Mesendoderm (in vitro differentiated cells): Measurements from ENCODE around the gene CDCP2.

ENCODE experiments used
- DNase-seq: peaks from one replicate; pipeline ENCODE4 v3.0.0; 2013
- H2AK5ac ChIP-seq: 2 replicates; pipeline ENCODE4 v1.6.1; 2013; ENCODE audit warnings: low read length, inconsistent platforms
- H2BK120ac ChIP-seq: 2 replicates; pipeline ENCODE4 v1.6.1; 2013; ENCODE audit warnings: low read depth, mild to moderate bottlenecking, low read length, moderate library complexity, mixed read lengths
- H2BK15ac ChIP-seq: replicated peaks from 2 replicates; pipeline ENCODE4 v1.6.1; 2013; ENCODE audit warnings: low read depth, mild to moderate bottlenecking, moderate library complexity
- H2BK5ac ChIP-seq: 2 replicates; pipeline ENCODE4 v1.6.1; 2013; ENCODE audit warnings: low read length, inconsistent platforms
- H3K18ac ChIP-seq: 2 replicates; pipeline ENCODE4 v1.6.1; 2013; ENCODE audit warnings: mild to moderate bottlenecking, low read length, mixed read lengths
- H3K23ac ChIP-seq: one replicate; pipeline ENCODE4 v1.6.1; 2013; ENCODE audit warnings: low read length
- H3K27ac ChIP-seq: 2 replicates; pipeline ENCODE4 v1.5.1; 2013; ENCODE audit warnings: low read depth, mild to moderate bottlenecking, inconsistent platforms, low read length, moderate library complexity
- H3K27me3 ChIP-seq: 2 replicates; pipeline ENCODE4 v1.6.1; 2013; ENCODE audit warnings: low read length, control low read depth, mild to moderate bottlenecking, inconsistent platforms; ENCODE audit not compliant: insufficient read depth, poor library complexity
- H3K36me3 ChIP-seq: 2 replicates; pipeline ENCODE4 v1.6.1; 2013; ENCODE audit warnings: low read length, inconsistent platforms; ENCODE audit not compliant: control insufficient read depth, insufficient read depth
- H3K4ac ChIP-seq: one replicate; pipeline ENCODE4 v1.6.1; 2013; ENCODE audit warnings: low read depth, mild to moderate bottlenecking, low read length, moderate library complexity
- H3K4me1 ChIP-seq: 2 replicates; pipeline ENCODE4 v1.6.1; 2013; ENCODE audit warnings: low read depth, low read length, inconsistent platforms; ENCODE audit not compliant: control insufficient read depth
- H3K4me2 ChIP-seq: 2 replicates; pipeline ENCODE4 v1.6.1; 2013; ENCODE audit warnings: low read length
- H3K4me3 ChIP-seq: 2 replicates; pipeline ENCODE4 v1.5.1; 2013; ENCODE audit warnings: mild to moderate bottlenecking, low read length
- H3K56ac ChIP-seq: one replicate; pipeline ENCODE4 v1.6.1; 2013; ENCODE audit warnings: low read length
- H3K79me1 ChIP-seq: 2 replicates; pipeline ENCODE4 v1.6.1; 2013; ENCODE audit warnings: low read length, inconsistent platforms
- H3K79me2 ChIP-seq: 2 replicates; pipeline ENCODE4 v1.6.1; 2013; ENCODE audit warnings: mild to moderate bottlenecking, low read length; ENCODE audit not compliant: control insufficient read depth, insufficient read depth
- H3K9ac ChIP-seq: 2 replicates; pipeline ENCODE4 v1.6.1; 2013; ENCODE audit warnings: low read length, inconsistent platforms
- H4K5ac ChIP-seq: one replicate; pipeline ENCODE4 v1.6.1; 2013; ENCODE audit warnings: low read length
- H4K8ac ChIP-seq: one replicate; pipeline ENCODE4 v1.6.1; 2013; ENCODE audit warnings: low read depth, mild to moderate bottlenecking, control low read depth, low read length, moderate library complexity
- WGBS: extraction: QIAGEN DNeasy Blood & Tissue Kit; methylation state at CpG from one replicate; pipeline ENCODE4 v1.1.7; 2013; ENCODE audit warnings: low lambda C conversion rate, missing lambda C conversion rate; ENCODE audit not compliant: insufficient coverage; ENCODE audit errors: extremely low coverage; 5-methylcytosine and 5-hydroxymethylcytosine counted together

CDCP2 gene

DNA sequence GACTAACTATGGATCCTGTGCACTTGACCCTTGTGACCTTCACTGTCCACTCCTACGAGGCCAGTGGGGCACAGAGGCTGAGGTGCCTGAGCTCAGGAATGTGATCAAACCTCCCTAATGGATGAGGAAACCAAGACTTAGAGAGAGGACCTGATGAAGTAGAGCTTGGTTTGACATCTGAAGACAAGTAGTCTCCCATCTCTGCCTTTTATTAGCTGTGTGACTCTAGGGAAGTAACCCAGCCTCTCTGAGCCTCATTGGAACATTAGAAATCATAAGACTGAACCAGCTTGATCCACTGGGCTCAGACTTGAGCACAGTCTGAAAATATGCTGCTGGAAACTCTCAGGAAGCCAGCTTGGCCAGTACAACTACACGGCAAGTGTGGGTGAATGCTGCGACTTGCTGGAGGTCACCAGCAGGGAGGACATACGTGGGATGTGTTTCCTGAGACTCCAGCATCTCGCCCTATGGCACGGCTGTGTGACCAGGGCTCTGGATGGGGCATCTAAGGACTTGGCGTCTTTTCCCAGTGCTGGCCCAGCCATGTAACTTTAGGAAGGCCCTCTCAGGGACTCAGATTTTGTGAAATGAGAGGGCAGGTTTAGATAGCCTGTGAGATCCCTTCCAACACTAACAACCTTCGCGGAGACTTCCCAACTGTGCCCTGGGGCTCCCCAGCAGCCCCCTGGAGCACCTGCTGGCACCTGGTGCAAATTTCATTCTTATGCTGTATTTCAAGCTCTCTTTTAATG is 10.5 kb downstream of the CDCP2 start:
- Histone ChIP-seq H3K4me2 (no peak overlapping the region), H3K36me3 (no peaks in the 10 kb centered on the region), H3K27me3 (no peaks in the 10 kb centered on the region), H2BK15ac (no peak overlapping the region), H3K79me2 (no peaks in the 10 kb centered on the region), H2BK120ac (no peak overlapping the region), H3K23ac (no peak overlapping the region), H3K18ac (no peak overlapping the region), H3K4me1 (no peaks in the 10 kb centered on the region), H3K4ac (no peak overlapping the region), H3K56ac (no peak overlapping the region), H3K4me3 (no peak overlapping the region), H4K5ac (no peak overlapping the region), H2AK5ac (no peak overlapping the region), H3K27ac (no peak overlapping the region), H2BK5ac (no peak overlapping the region), H3K79me1 (no peaks in the 10 kb centered on the region), H4K8ac (no peak overlapping the region), H3K9ac (no peak overlapping the region)
- no peak for DNase-seq
- no CpG with 5 or more reads among the region's 9 CpGs for WGBS

GRCh38 chr1:54139711-54140110 is 13.1 kb downstream of the CDCP2 start:
- Histone ChIP-seq H3K79me2 (no peaks in the 10 kb centered on the region), H2BK5ac (no peak overlapping the region), H3K23ac (no peak overlapping the region), H3K18ac (no peak overlapping the region), H3K36me3 (no peaks in the 10 kb centered on the region), H3K4me1 (peaks cover 9% of the 10 kb centered on the region), H3K56ac (no peak overlapping the region), H2BK15ac (no peak overlapping the region), H3K4me2 (no peak overlapping the region), H3K27ac (no peak overlapping the region), H3K9ac (no peak overlapping the region), H2BK120ac (no peak overlapping the region), H2AK5ac (no peak overlapping the region), H4K5ac (no peak overlapping the region), H3K27me3 (no peaks in the 10 kb centered on the region), H4K8ac (no peak overlapping the region), H3K79me1 (no peaks in the 10 kb centered on the region), H3K4ac (no peak overlapping the region), H3K4me3 (no peak overlapping the region)
- DNase-seq: no peak
- no CpG with 5 or more reads among the region's 12 CpGs for WGBS

DNA sequence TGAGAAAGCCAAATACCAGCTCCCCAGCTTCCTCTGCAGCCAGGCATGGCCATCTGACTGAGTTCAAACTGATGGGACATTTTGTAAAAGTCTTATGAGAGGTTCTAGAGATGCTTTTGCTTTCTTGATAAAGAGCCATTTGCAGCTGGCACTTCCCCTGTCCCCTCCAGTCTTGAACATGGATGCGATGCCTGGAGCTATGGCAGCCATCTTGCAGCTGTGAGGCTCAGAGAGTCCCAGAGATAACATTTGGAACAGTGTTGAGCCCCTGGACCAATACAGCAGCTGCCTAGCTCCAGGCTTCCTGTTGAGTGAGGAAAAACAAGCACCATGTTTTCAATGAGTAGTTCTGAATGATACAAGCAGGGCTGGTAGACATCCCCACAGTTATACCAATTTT is 13.8 kb downstream of the CDCP2 start:
- H3K27ac ChIP-seq: no peak overlapping the region
- no peak overlapping the region for H3K4me2 ChIP-seq
- no peaks in the 10 kb centered on the region for H3K36me3 ChIP-seq
- no peaks in the 10 kb centered on the region for H3K79me1 ChIP-seq
- no peak overlapping the region for H4K8ac ChIP-seq
- no CpG with 5 or more reads among the region's 1 CpG for WGBS
- H3K4me1 ChIP-seq: peaks cover 9% of the 10 kb centered on the region
- no peak overlapping the region for H2AK5ac ChIP-seq
- H2BK5ac ChIP-seq: no peak overlapping the region
- H3K4me3 ChIP-seq: no peak overlapping the region
- DNase-seq: no peak
- no peak overlapping the region for H3K56ac ChIP-seq
- H3K4ac ChIP-seq: no peak overlapping the region
- H3K27me3 ChIP-seq: no peaks in the 10 kb centered on the region
- H3K23ac ChIP-seq: no peak overlapping the region
- H3K79me2 ChIP-seq: no peaks in the 10 kb centered on the region
- no peak overlapping the region for H3K9ac ChIP-seq
- no peak overlapping the region for H4K5ac ChIP-seq
- H2BK120ac ChIP-seq: no peak overlapping the region
- H3K18ac ChIP-seq: no peak overlapping the region
- no peak overlapping the region for H2BK15ac ChIP-seq

DNA sequence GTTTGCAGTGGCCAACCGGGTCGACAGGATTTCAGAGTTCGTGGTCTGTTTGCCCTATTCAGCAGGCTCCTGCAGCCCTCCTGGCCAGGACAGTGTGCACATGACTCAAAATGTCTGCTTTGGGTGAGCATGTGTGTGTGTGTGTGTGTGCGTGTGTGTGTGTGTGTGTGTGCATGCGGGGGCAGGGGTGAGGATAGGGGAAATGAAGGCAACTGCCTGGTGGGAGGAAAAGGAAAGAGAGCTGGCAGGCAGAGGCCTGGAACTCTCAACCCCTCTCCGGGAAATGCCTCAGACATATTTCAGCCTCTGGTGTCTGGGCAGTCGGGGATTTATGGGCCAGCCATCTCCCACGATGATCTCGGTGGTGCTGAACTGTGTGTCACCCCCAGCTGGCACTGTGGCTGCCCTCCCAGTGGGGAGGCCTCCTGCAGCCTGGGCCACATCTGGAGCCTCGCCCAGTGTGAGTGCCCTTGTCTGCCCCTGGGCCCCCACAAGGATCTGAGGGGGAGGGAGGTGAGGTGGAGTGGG is 15.2 kb downstream of the CDCP2 start:
- Histone ChIP-seq H3K23ac (no peak overlapping the region), H3K56ac (peak overlapping the region; percentile 51), H3K4me2 (no peak overlapping the region), H3K36me3 (no peaks in the 10 kb centered on the region), H3K27ac (no peak overlapping the region), H2BK120ac (no peak overlapping the region), H3K4me1 (peaks cover 9% of the 10 kb centered on the region), H4K5ac (no peak overlapping the region), H3K79me2 (no peaks in the 10 kb centered on the region), H2AK5ac (no peak overlapping the region), H4K8ac (no peak overlapping the region), H3K27me3 (no peaks in the 10 kb centered on the region), H3K18ac (no peak overlapping the region), H2BK15ac (no peak overlapping the region), H3K79me1 (no peaks in the 10 kb centered on the region), H2BK5ac (no peak overlapping the region), H3K9ac (no peak overlapping the region), H3K4ac (no peak overlapping the region), H3K4me3 (no peak overlapping the region)
- no CpG with 5 or more reads among the region's 10 CpGs for WGBS
- DNase-seq: peak; percentile 21

DNA sequence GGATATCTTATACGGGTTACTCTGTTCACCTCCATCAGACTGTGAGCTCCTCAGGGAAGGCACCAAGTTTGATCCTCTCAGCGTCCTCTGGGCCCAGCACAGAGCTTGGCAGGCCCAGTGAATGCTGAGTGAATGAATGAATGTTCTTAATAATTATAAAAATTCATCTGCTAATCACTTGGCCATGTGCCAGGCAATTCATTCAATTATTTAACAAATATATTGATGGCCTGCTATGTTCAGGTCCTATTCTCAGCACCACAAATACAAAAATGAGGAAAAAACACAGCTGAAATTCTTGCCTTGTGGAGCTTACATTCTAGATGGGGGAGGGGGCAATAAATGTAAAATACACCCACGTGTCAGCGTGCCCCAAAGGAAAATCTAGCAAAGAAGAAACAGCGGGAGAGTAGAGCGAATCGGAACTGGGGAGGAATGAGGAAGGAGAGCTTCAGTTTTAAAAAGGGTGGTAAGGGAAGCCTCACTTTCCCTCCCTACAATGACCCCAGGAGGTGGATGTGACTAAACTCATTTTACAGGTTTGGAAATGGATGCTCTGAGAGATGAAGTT is 15.8 kb downstream of the CDCP2 start:
- Histone ChIP-seq H3K4me3 (no peak overlapping the region), H4K8ac (no peak overlapping the region), H3K4me2 (no peak overlapping the region), H3K9ac (no peak overlapping the region), H3K36me3 (no peaks in the 10 kb centered on the region), H3K27me3 (no peaks in the 10 kb centered on the region), H3K18ac (peak overlapping the region; percentile 1), H2BK120ac (no peak overlapping the region), H3K4ac (no peak overlapping the region), H3K27ac (no peak overlapping the region), H3K79me2 (no peaks in the 10 kb centered on the region), H2BK15ac (no peak overlapping the region), H3K56ac (peak overlapping the region; percentile 51), H2BK5ac (no peak overlapping the region), H3K4me1 (peaks cover 9% of the 10 kb centered on the region), H3K23ac (no peak overlapping the region), H4K5ac (no peak overlapping the region), H3K79me1 (no peaks in the 10 kb centered on the region), H2AK5ac (no peak overlapping the region)
- DNase-seq: no peak
- WGBS: no CpG with 5 or more reads among the region's 7 CpGs
